K562 (cell line): ENCODE data around the gene ERAP2. TPM values are rescaled to one million over a fixed set of nuclear protein-coding genes. Genes with fewer than 3 reads are reported as not detected.

Source experiments
- ATAC-seq: fragments of 200-7000 bp; cut with Tn5 transposase; 3 replicates; pipeline ENCODE4 v1.9.1; 2020; ENCODE audit warnings: moderate library complexity
- BruUV-seq: library from RNA; stranded (reverse); fragments of 400-500 nt; replicated peaks from 2 replicates; lab custom pipeline; 2021; lab: Mats Ljungman, UMichigan
- CTCF ChIA-PET: fragments of 300-600 bp; formaldehyde crosslinking; extraction: SDS; loops from one replicate; lab custom pipeline; 2021; ENCODE audit warnings: low intra/inter-chr PET ratio; lab: Yijun Ruan, JAX
- POLR2A ChIA-PET: fragments of 300-600, 350-650 bp; sonication (Branson Sonifier 250); formaldehyde crosslinking; extraction: SDS; loops from one replicate; lab custom pipeline; 2021; ENCODE audit warnings: antibody characterized with exemption, inconsistent platforms; lab: Yijun Ruan, JAX
- DNase-seq, 4 experiments: peaks; one replicate each; pipeline versions ENCODE4 v3.0.0 to v3.0.0-alpha.2; 2011 to 2018; ENCODE audit warnings: low spot score in 3 of 4, mixed read lengths in 3 of 4; ENCODE audit errors: extremely low read depth in 1 of 4
- FAIRE-seq: peaks from 2 replicates; lab custom pipeline; 2011; peaks lifted over from hg19 to GRCh38; lab: Jason Lieb, UNC
- H2AFZ ChIP-seq: 2 replicates; pipeline ENCODE4 v1.6.0; 2011; ENCODE audit warnings: low read depth, low read length, control low read depth, inconsistent platforms
- H3K27ac ChIP-seq: fragments of 200-600 bp; 3 replicates; pipeline ENCODE4 v1.8.0; 2011; ENCODE audit warnings: low read depth, mild to moderate bottlenecking, control low read depth, inconsistent platforms, low read length, moderate library complexity, mixed read lengths; ENCODE audit errors: extremely low read depth
- H3K27me3 ChIP-seq, 2 experiments: fragments of 300-600 bp in 1 of 2; 2 replicates in 1 of 2; 3 replicates in 1 of 2; pipeline versions ENCODE4 v1.6.0 to v1.8.0; 2011; ENCODE audit warnings: inconsistent platforms in 2 of 2, low read length in 2 of 2, mild to moderate bottlenecking in 1 of 2, mixed read lengths in 1 of 2, moderate library complexity in 1 of 2; ENCODE audit not compliant: control insufficient read depth in 2 of 2, insufficient read depth in 2 of 2
- H3K36me3 ChIP-seq: fragments of 300-600 bp; 3 replicates; pipeline ENCODE4 v1.8.0; 2011; ENCODE audit warnings: mild to moderate bottlenecking, low read length, inconsistent platforms; ENCODE audit not compliant: control insufficient read depth, insufficient read depth
- H3K4me1 ChIP-seq, 2 experiments: fragments of 200-600 bp in 1 of 2; replicated peaks in 1 of 2; 2 replicates in 1 of 2; 3 replicates in 1 of 2; pipeline versions ENCODE4 v1.5.1 to v1.8.0; 2011; ENCODE audit warnings: inconsistent platforms in 2 of 2, low read length in 2 of 2, mild to moderate bottlenecking in 1 of 2, mixed read lengths in 1 of 2, moderate library complexity in 1 of 2; ENCODE audit not compliant: control insufficient read depth in 2 of 2, insufficient read depth in 2 of 2
- H3K4me2 ChIP-seq: 2 replicates; pipeline ENCODE4 v1.6.1; 2011; ENCODE audit warnings: low read length, control low read depth, inconsistent platforms, mixed read lengths; ENCODE audit not compliant: insufficient read depth
- H3K4me3 ChIP-seq: fragments of 200-600 bp; sonication (generic), shearing (Covaris generic); 2 replicates; pipeline ENCODE4 v1.5.1; 2016; ENCODE audit warnings: control low read depth, inconsistent platforms
- H3K79me2 ChIP-seq: fragments of 200-600 bp; 3 replicates; pipeline ENCODE4 v1.8.0; 2011; ENCODE audit warnings: low read length, inconsistent platforms; ENCODE audit not compliant: control insufficient read depth, insufficient read depth
- H3K9ac ChIP-seq, 2 experiments: 2 replicates each; pipeline versions ENCODE4 v1.6.0 to v1.6.1; 2011; ENCODE audit warnings: low read depth in 2 of 2, low read length in 2 of 2, control low read depth in 1 of 2, inconsistent platforms in 1 of 2, mild to moderate bottlenecking in 1 of 2, mixed read lengths in 1 of 2; ENCODE audit not compliant: insufficient read depth in 1 of 2
- H3K9me1 ChIP-seq: one replicate; pipeline ENCODE4 v1.6.0; 2011; ENCODE audit warnings: inconsistent platforms, mild to moderate bottlenecking, low read length, moderate library complexity; ENCODE audit not compliant: control insufficient read depth, insufficient read depth
- H3K9me3 ChIP-seq: replicated peaks from 2 replicates; pipeline ENCODE4 v1.5.1; 2011; ENCODE audit warnings: low read depth, low read length, inconsistent platforms; ENCODE audit not compliant: control insufficient read depth, insufficient read depth
- H4K20me1 ChIP-seq: replicated peaks from 2 replicates; pipeline ENCODE4 v1.6.1; 2011; ENCODE audit warnings: low read length, inconsistent platforms, mixed read lengths; ENCODE audit not compliant: control insufficient read depth, insufficient read depth
- DACH1 ChIP-seq: fragments of 450-650 bp; IDR thresholded peaks from 2 replicates; pipeline ENCODE4 v1.6.1; 2018; ENCODE audit not compliant: partially characterized antibody
- ESRRA ChIP-seq: fragments of 450-650 bp; IDR thresholded peaks from 2 replicates; pipeline ENCODE4 v1.6.1; 2014; ENCODE audit warnings: low read depth, mild to moderate bottlenecking, moderate library complexity, borderline replicate concordance
- EZH2 ChIP-seq: IDR thresholded peaks from 2 replicates; pipeline ENCODE4 v1.6.1; 2012; ENCODE audit warnings: low read depth, mild to moderate bottlenecking, inconsistent platforms, low read length, borderline replicate concordance
- FOXK1 ChIP-seq: sonication (generic); formaldehyde crosslinking; IDR thresholded peaks from 2 replicates; pipeline ENCODE4 v1.8.0; 2022; ENCODE audit warnings: missing genetic modification reagents, mild to moderate bottlenecking, borderline replicate concordance
- HMGN3 ChIP-seq: IDR thresholded peaks from 2 replicates; pipeline ENCODE4 v1.6.1; 2011; ENCODE audit warnings: borderline replicate concordance, low read depth, mild to moderate bottlenecking, mixed read lengths, low read length; ENCODE audit not compliant: insufficient read length; ENCODE audit errors: extremely low read depth
- KLF16 ChIP-seq: IDR thresholded peaks from 2 replicates; pipeline ENCODE4 v1.6.1; 2016; ENCODE audit warnings: antibody characterized with exemption
- MEIS2 ChIP-seq: fragments of 450-650 bp; IDR thresholded peaks from 2 replicates; pipeline ENCODE4 v1.6.1; 2014; ENCODE audit warnings: mild to moderate bottlenecking; ENCODE audit not compliant: partially characterized antibody
- NFIC ChIP-seq: fragments of 450-650 bp; IDR thresholded peaks from 2 replicates; pipeline ENCODE4 v1.6.1; 2017; ENCODE audit warnings: mild to moderate bottlenecking, inconsistent platforms
- SNAPC5 ChIP-seq: fragments of 250-450 bp; sonication (Bioruptor Pico); IDR thresholded peaks from 2 replicates; pipeline ENCODE4 v1.8.0; 2021; ENCODE audit warnings: moderate library complexity, mild to moderate bottlenecking, inconsistent platforms
- SRSF3 ChIP-seq: fragments of 200-400 bp; formaldehyde crosslinking; IDR thresholded peaks from 2 replicates; pipeline ENCODE4 v1.6.1; 2016; ENCODE audit warnings: mild to moderate bottlenecking, low read length, moderate library complexity; ENCODE audit not compliant: insufficient read depth
- SRSF7 ChIP-seq: fragments of 200-400 bp; formaldehyde crosslinking; optimal IDR thresholded peaks from 2 replicates; pipeline ENCODE3; 2017; ENCODE audit warnings: mild to moderate bottlenecking, low read depth, low read length
- TFAM ChIP-seq: fragments of 250-450 bp; sonication (Bioruptor Pico); conservative IDR thresholded peaks from 2 replicates; pipeline ENCODE4 v1.5.0; 2021; ENCODE audit warnings: mild to moderate bottlenecking, moderate library complexity
- THAP12 ChIP-seq: fragments of 250-450 bp; sonication (Bioruptor Pico); IDR thresholded peaks from 2 replicates; pipeline ENCODE4 v1.9.0; 2021; ENCODE audit warnings: mild to moderate bottlenecking, inconsistent platforms
- TSHZ1 ChIP-seq: fragments of 250-450 bp; sonication (Bioruptor Pico); IDR thresholded peaks from 2 replicates; pipeline ENCODE4 v1.4.0; 2020; ENCODE audit warnings: mild to moderate bottlenecking, moderate library complexity
- ZFP30 ChIP-seq: fragments of 250-450 bp; sonication (Bioruptor Pico); IDR thresholded peaks from 2 replicates; pipeline ENCODE4 v1.8.0; 2022; ENCODE audit warnings: moderate library complexity, mild to moderate bottlenecking, inconsistent platforms, borderline replicate concordance
- ZNF24 ChIP-seq: fragments of 450-650 bp; IDR thresholded peaks from 2 replicates; pipeline ENCODE4 v1.6.1; 2016
- WGBS: fragments of 100-300 bp; shearing (Covaris generic); methylation state at CpG from one replicate; pipeline ENCODE4 v1.1.6; 2016; ENCODE audit warnings: low coverage, mixed read lengths; ENCODE audit not compliant: insufficient coverage; ENCODE audit errors: missing lambda C conversion rate; 5-methylcytosine and 5-hydroxymethylcytosine counted together
- in situ Hi-C: fragments of 300-500 bp; cut with MboI; formaldehyde crosslinking; loops from 4 replicates; pipeline ENCODE4 v1.15.0; 2018; ENCODE audit warnings: inconsistent platforms, mixed read lengths
- intact Hi-C: fragments of 100-400 bp; cut with micrococcal nuclease; formaldehyde crosslinking; loops from 2 replicates; pipeline ENCODE4 v1.14.2; 2022
- polyA plus RNA-seq, 8 experiments: library from polyadenylated mRNA; depleted of rRNA in 4 of 8; stranded (reverse) in 5 of 8; unstranded in 3 of 8; fragments of >200 nt; fragmentation: Nextera tagmentation in 2 of 8; fragmentation: Illumina TruSeq in 1 of 8; extraction: Ambion mirVana in 2 of 8; extraction: Trizol in 1 of 8; gene quantifications; 2 replicates each; pipeline versions ENCODE4 v1.2.1 to v1.2.3, GENCODE V29; 2011 to 2014; ENCODE audit warnings: inconsistent platforms in 1 of 8, missing spikeins in 1 of 8
- total RNA-seq, 7 experiments: library from RNA; depleted of rRNA in 6 of 7; stranded (reverse); fragments of >200 nt in 6 of 7; fragmentation: Illumina TruSeq in 2 of 7; extraction: Trizol in 2 of 7; gene quantifications; 2 replicates each; pipeline versions ENCODE4 v1.2.1 to v1.2.3, GENCODE V29; 2011 to 2021; ENCODE audit warnings: low replicate concordance in 1 of 7

The ERAP2 gene
- total and polyA plus RNA-seq, 9 of the 15 experiments (the other 6 are each of a cell fraction or from before 2014, with no cell fraction given): 0.93 to 4.0 (median 2.1) TPM

- no peaks in the 10 kb centered on the region; a peak in 1 of 5 replicates for H3K4me1 ChIP-seq
- CTCF ChIA-PET: no interaction called here
- TF ChIP-seq MEIS2 (no peak), ZFP30 (no peak), ESRRA (no peak), SRSF3 (no peak), ZNF24 (no peak), EZH2 (no peak), HMGN3 (no peak), NFIC (no peak), DACH1 (no peak), SRSF7 (no peak), THAP12 (CRISPR knock-in tag) (no peak), TFAM (no peak), TSHZ1 (CRISPR knock-in tag) (no peak), FOXK1 (no peak), KLF16 (no peak), SNAPC5 (no peak)
These were observed 11.3 kb upstream of the ERAP2 start for GRCh38 chr5:96864922-96865530.

More at GRCh38 chr5:96864922-96865530, 11.3 kb upstream of the ERAP2 start:
- Histone ChIP-seq H3K9me1 (no peaks in the 10 kb centered on the region), H3K27me3 (no peaks in the 10 kb centered on the region), H3K9ac (no peak overlapping the region), H3K36me3 (no peaks in the 10 kb centered on the region), H3K79me2 (no peaks in the 10 kb centered on the region), H3K9me3 (no peaks in the 10 kb centered on the region), H4K20me1 (no peaks in the 10 kb centered on the region), H3K4me3 (no peak overlapping the region), H3K27ac (no peak overlapping the region), H3K4me2 (no peak overlapping the region), H2AFZ (no peak overlapping the region)
- 44% methylated on average over 1 of the region's 1 CpG for WGBS
- ATAC-seq (no peak), FAIRE-seq (no peak), DNase-seq (no peak)
- intact Hi-C loops (loop anchor here (5.0 kb wide), 4 partner anchors 113 to 253 kb away; no protein-coding TSS in a partner anchor), in situ Hi-C loops (no loop called here)
- no TSS peak for BruUV-seq
- POLR2A ChIA-PET: no interaction called here
